HL-60 (cell line): ENCODE data around the gene SANBR.

ENCODE experiments used
- DNase-seq, 2 experiments: peaks; one replicate each; pipeline ENCODE4 v3.0.0-alpha.2; 2010 to 2020; ENCODE audit warnings: low read depth in 1 of 2, low spot score in 1 of 2
- H3K27ac ChIP-seq: fragments of 250-450 bp; sonication (Bioruptor Pico); replicated peaks from 2 replicates; pipeline ENCODE4 v1.5.1; 2020; ENCODE audit warnings: mild to moderate bottlenecking, moderate library complexity
- H3K27me3 ChIP-seq: fragments of 250-450 bp; sonication (Bioruptor Pico); 2 replicates; pipeline ENCODE4 v1.5.1; 2021; ENCODE audit warnings: mild to moderate bottlenecking, moderate library complexity; ENCODE audit not compliant: insufficient read depth, poor library complexity, severe bottlenecking
- H3K4me3 ChIP-seq: replicated peaks from 2 replicates; pipeline ENCODE4 v1.5.1; 2011; ENCODE audit warnings: mild to moderate bottlenecking, control low read depth, low read length; ENCODE audit not compliant: insufficient read depth
- GABPA ChIP-seq: IDR thresholded peaks from 2 replicates; pipeline ENCODE4 v1.6.1; 2012; ENCODE audit warnings: low read depth
- POLR2AphosphoS5 ChIP-seq: IDR thresholded peaks from 2 replicates; pipeline ENCODE4 v1.6.1; 2012; ENCODE audit warnings: low read depth
- SPI1 ChIP-seq: IDR thresholded peaks from 2 replicates; pipeline ENCODE4 v1.6.1; 2012; ENCODE audit warnings: low read depth, mild to moderate bottlenecking, borderline replicate concordance
- TF ChIP-seq, protein P1 (sequence below): IDR thresholded peaks from one replicate; pipeline ENCODE4 v1.5.1; 2011; ENCODE audit warnings: low read length, control low read depth, inconsistent platforms; ENCODE audit not compliant: insufficient read depth
- TF ChIP-seq, protein P2 (sequence below): IDR thresholded peaks from 2 replicates; pipeline ENCODE4 v1.6.1; 2012; ENCODE audit warnings: low read depth; ENCODE audit not compliant: insufficient replicate concordance

The SANBR gene

DNA sequence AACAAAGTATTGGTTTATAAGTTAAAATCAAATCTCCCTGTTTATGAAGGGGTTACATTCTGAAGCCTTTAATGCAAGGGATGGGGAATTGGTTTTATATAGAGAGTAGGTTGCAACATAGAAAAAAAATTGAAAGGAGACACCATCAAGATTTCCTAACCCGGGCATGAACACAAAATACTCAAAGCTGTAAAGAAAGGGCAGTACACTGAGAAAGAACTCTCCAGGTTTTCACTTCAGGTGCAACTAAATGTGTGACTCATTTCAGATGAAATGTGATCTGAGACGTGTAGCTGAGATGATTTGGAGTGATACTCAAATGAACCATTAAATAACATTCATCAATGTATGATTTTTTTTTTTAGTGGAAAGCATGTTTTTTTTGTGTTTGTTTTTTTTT is 43.6 kb downstream of the SANBR start:
- DNase-seq, result no peak
- Histone ChIP-seq H3K4me3 (no peak overlapping the region), H3K27ac (no peak overlapping the region), H3K27me3 (no peaks in the 10 kb centered on the region)
- TF ChIP-seq, protein P1, sequence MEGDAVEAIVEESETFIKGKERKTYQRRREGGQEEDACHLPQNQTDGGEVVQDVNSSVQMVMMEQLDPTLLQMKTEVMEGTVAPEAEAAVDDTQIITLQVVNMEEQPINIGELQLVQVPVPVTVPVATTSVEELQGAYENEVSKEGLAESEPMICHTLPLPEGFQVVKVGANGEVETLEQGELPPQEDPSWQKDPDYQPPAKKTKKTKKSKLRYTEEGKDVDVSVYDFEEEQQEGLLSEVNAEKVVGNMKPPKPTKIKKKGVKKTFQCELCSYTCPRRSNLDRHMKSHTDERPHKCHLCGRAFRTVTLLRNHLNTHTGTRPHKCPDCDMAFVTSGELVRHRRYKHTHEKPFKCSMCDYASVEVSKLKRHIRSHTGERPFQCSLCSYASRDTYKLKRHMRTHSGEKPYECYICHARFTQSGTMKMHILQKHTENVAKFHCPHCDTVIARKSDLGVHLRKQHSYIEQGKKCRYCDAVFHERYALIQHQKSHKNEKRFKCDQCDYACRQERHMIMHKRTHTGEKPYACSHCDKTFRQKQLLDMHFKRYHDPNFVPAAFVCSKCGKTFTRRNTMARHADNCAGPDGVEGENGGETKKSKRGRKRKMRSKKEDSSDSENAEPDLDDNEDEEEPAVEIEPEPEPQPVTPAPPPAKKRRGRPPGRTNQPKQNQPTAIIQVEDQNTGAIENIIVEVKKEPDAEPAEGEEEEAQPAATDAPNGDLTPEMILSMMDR, result no peak
- TF ChIP-seq, protein P2, sequence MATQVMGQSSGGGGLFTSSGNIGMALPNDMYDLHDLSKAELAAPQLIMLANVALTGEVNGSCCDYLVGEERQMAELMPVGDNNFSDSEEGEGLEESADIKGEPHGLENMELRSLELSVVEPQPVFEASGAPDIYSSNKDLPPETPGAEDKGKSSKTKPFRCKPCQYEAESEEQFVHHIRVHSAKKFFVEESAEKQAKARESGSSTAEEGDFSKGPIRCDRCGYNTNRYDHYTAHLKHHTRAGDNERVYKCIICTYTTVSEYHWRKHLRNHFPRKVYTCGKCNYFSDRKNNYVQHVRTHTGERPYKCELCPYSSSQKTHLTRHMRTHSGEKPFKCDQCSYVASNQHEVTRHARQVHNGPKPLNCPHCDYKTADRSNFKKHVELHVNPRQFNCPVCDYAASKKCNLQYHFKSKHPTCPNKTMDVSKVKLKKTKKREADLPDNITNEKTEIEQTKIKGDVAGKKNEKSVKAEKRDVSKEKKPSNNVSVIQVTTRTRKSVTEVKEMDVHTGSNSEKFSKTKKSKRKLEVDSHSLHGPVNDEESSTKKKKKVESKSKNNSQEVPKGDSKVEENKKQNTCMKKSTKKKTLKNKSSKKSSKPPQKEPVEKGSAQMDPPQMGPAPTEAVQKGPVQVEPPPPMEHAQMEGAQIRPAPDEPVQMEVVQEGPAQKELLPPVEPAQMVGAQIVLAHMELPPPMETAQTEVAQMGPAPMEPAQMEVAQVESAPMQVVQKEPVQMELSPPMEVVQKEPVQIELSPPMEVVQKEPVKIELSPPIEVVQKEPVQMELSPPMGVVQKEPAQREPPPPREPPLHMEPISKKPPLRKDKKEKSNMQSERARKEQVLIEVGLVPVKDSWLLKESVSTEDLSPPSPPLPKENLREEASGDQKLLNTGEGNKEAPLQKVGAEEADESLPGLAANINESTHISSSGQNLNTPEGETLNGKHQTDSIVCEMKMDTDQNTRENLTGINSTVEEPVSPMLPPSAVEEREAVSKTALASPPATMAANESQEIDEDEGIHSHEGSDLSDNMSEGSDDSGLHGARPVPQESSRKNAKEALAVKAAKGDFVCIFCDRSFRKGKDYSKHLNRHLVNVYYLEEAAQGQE, result no peak
- TF ChIP-seq GABPA (no peak), SPI1 (no peak), POLR2AphosphoS5 (no peak)

DNA sequence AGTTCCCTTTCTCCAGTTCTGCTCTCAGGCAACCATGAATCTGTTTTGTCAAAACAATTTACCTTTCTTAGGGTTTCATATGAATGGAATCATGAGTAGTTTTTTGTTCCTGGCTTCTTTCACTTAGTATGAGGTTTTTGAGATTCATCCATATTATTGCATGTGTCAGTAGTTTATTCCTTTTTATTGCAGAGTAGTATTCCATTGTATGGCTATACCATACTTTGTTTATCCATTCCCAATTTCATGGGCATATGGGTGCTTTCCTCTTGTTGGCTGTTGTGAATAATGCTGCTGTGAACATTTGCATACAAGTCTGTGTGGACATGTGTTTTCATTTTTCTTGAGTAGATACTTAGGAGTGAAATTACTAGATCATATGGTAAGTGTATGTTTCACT is 46.0 kb downstream of the SANBR start:
- TF ChIP-seq, protein P1, result no peak
- no peak for TF ChIP-seq POLR2AphosphoS5
- TF ChIP-seq, protein P2, result no peak
- TF ChIP-seq GABPA, result no peak
- no peak for TF ChIP-seq SPI1

GRCh38 chr2:61114147-61114546 is 48.5 kb downstream of the SANBR start:
- no peaks in the 10 kb centered on the region for H3K27me3 ChIP-seq
- no peak for DNase-seq
- H3K4me3 ChIP-seq, result no peak overlapping the region
- no peak overlapping the region for H3K27ac ChIP-seq
- TF ChIP-seq SPI1 (no peak), GABPA (no peak), POLR2AphosphoS5 (no peak)
- TF ChIP-seq, protein P2, result no peak
- TF ChIP-seq, protein P1, result no peak

More for the DNA sequence above, 46.0 kb downstream of the SANBR start:
- DNase-seq, result no peak
- H3K27me3 ChIP-seq, result no peaks in the 10 kb centered on the region
- no peak overlapping the region for H3K27ac ChIP-seq
- no peak overlapping the region for H3K4me3 ChIP-seq
